RWPE1 (cell line): ENCODE results near the gene PGRMC1.

Experiments
- CTCF ChIA-PET: fragments of 350-600 bp; sonication (Branson Sonifier 250); formaldehyde crosslinking; extraction: SDS; loops from one replicate; lab custom pipeline; 2021; lab: Yijun Ruan, JAX
- POLR2A ChIA-PET: fragments of 400-600 bp; formaldehyde crosslinking; extraction: SDS; loops from one replicate; lab custom pipeline; 2020; ENCODE audit warnings: antibody characterized with exemption; ENCODE audit not compliant: low non-redundant PET; lab: Yijun Ruan, JAX
- DNase-seq: peaks from one replicate; pipeline ENCODE4 v3.0.0; 2012; ENCODE audit warnings: low spot score
- H3K27ac ChIP-seq: fragments of 450-650 bp; 2 replicates; pipeline ENCODE4 v1.5.1; 2017
- TF ChIP-seq, protein P1 (sequence below): fragments of 450-650 bp; conservative IDR thresholded peaks from 2 replicates; pipeline ENCODE4 v1.5.1; 2017; ENCODE audit warnings: low read depth, mild to moderate bottlenecking

Gene PGRMC1

DNA sequence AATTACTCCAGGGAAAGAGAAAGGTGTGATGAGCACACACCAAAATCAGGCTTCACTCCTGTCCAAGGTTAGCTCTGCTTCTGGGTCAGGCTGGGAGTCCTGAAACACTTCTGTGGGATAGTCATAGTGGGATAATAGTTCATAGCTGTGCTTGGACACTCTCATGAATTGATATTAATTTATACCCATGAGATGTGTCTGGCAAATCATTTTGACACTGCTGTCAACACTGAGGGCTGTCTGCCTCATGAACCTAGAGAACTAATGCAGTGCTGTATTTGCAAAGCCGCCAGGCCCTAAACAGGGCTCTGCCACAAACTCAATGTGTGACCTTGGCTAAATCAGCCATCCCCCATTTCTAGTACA lies 24.5 kb upstream of the PGRMC1 start:
- POLR2A ChIA-PET = no interaction called here
- TF ChIP-seq, protein P1, sequence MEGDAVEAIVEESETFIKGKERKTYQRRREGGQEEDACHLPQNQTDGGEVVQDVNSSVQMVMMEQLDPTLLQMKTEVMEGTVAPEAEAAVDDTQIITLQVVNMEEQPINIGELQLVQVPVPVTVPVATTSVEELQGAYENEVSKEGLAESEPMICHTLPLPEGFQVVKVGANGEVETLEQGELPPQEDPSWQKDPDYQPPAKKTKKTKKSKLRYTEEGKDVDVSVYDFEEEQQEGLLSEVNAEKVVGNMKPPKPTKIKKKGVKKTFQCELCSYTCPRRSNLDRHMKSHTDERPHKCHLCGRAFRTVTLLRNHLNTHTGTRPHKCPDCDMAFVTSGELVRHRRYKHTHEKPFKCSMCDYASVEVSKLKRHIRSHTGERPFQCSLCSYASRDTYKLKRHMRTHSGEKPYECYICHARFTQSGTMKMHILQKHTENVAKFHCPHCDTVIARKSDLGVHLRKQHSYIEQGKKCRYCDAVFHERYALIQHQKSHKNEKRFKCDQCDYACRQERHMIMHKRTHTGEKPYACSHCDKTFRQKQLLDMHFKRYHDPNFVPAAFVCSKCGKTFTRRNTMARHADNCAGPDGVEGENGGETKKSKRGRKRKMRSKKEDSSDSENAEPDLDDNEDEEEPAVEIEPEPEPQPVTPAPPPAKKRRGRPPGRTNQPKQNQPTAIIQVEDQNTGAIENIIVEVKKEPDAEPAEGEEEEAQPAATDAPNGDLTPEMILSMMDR = no peak
- no peak overlapping the region for H3K27ac ChIP-seq
- no peak for DNase-seq
- CTCF ChIA-PET = interaction anchor here (0.5 kb wide), 1 partner anchor 31 kb away, joined by 3 read pairs; no protein-coding TSS in a partner anchor

GRCh38 chrX:119218198-119218597 lies 17.9 kb upstream of the PGRMC1 start:
- TF ChIP-seq, protein P1 = peak; percentile 40
- POLR2A ChIA-PET = no interaction called here
- CTCF ChIA-PET = interaction anchor here (0.8 kb wide), 1 partner anchor 88 kb away, joined by 3 read pairs; no protein-coding TSS in a partner anchor
- DNase-seq = no peak
- H3K27ac ChIP-seq = no peak overlapping the region

DNA sequence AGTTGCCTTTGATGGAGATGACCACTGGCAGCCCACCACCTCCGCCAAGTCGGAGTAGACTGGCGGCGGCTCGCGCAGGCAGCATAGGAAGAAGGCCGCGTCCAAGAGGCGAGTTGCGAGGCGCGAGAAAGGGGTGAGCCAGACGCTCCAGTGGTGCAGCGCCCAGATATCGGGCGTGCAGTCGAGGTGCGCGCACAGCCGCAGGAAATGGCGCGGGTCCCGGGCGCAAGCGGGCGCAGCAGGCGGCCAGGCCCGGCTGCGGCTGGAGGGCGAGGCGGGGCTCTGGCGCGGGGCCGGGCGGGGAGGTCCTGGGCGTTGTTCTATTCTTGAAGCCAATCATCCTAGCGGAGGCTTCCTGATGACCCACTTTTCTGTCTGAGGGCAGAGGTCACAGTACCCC lies 13.2 kb upstream of the PGRMC1 start:
- H3K27ac ChIP-seq = no peak overlapping the region
- TF ChIP-seq, protein P1 = no peak
- ChIA-PET POLR2A (no interaction called here), CTCF (no interaction called here)
- no peak for DNase-seq

DNA sequence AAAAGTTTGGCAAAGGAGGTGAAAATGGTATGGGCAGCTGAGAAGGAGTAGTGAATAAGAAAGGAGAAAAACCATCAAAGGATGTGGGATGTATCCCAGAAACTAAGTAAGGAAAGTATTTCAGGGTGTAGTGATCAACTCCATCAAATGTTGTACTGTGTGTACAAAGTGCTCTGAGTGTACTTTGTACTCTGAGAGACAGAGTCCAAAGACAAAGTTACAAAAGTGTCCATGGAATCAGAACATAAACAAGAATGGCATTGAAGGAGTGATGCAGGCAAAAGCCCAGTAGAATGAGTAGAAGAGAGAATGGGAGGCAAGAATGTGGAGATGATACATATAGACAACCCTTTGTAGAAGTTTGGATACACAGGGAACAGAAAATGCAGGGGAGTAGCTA lies 12.3 kb upstream of the PGRMC1 start:
- no peak for DNase-seq
- ChIA-PET CTCF (interaction anchor here (0.6 kb wide), 1 partner anchor 83 kb away, joined by 4 read pairs; no protein-coding TSS in a partner anchor), POLR2A (no interaction called here)
- no peak overlapping the region for H3K27ac ChIP-seq
- TF ChIP-seq, protein P1 = no peak

DNA sequence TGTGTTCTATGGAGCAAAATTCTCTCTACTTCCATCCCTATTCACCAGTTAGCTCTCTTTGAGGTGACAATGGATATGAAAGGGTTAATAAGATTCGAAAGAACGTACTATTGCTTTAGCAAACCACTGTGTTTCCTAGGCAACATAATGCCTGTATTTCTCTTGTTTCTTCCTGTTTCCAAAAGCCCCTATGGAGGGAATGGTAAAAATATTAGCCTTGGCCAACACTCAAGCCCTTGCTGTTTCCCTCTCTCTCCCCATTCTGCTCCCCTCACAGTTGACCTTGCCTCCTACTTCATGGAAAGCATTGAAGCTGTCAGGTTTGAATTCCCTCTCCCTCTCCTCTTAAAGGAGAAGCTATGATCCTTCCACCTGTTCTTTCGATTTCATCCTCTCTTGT lies 9.6 kb upstream of the PGRMC1 start:
- ChIA-PET CTCF (interaction anchor here (0.7 kb wide), 1 partner anchor 35 kb away, joined by 3 read pairs; no protein-coding TSS in a partner anchor), POLR2A (no interaction called here)
- no peak for DNase-seq
- TF ChIP-seq, protein P1 = no peak
- H3K27ac ChIP-seq = no peak overlapping the region

DNA sequence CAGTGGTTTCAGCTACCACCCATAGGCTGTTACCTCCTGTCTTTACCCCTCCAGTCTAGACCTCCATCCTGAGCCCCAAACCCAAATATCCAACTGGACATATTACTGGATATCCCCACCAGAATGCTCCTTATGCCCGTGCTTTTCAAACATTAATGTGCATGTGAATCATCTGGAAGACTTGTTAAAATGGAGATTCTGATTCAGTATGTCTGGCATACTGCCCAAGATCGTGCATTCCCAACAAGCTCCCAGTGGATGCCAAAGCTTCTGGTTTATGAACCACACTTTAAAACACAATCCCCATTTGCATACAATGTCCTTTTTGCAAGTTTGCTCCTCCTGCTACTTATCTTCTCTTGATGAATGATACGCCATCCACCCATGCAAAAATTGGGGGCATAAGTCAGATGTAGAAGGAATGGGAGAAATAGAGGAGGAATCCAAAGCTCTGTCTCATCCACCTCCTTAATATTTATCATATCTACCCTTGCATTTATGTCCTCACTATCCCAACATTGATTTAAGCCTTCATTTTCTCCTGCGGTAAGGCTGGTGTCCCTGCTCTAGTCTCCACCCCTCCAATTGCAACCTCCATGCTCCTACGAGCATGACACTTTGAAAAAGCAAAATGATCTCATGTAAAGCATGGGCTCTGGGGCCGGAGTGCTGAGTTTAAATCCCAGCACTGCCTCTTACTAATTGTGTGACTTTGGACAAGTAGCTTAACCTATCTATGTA lies 7.4 kb upstream of the PGRMC1 start:
- CTCF ChIA-PET = interaction anchor here (0.5 kb wide), 1 partner anchor 12 kb away, joined by 3 read pairs; no protein-coding TSS in a partner anchor
- TF ChIP-seq, protein P1 = no peak
- POLR2A ChIA-PET = interaction anchor here (0.5 kb wide), 1 partner anchor 14 kb away, joined by 3 read pairs; no protein-coding TSS in a partner anchor
- no peak overlapping the region for H3K27ac ChIP-seq
- peak; percentile 28 for DNase-seq
